HEK293T (cell line): ENCODE data around the gene CAPN13.

Experiments used
- HDGF ChIP-seq: fragments of 450-650 bp; IDR thresholded peaks from 2 replicates; pipeline ENCODE4 v1.6.1; 2017; ENCODE audit warnings: antibody characterized with exemption, borderline replicate concordance
- SP1 ChIP-seq: fragments of 450-650 bp; IDR thresholded peaks from 2 replicates; pipeline ENCODE4 v1.6.1; 2017
- TARDBP ChIP-seq: fragments of 450-650 bp; IDR thresholded peaks from 2 replicates; pipeline ENCODE4 v1.6.1; 2016

DNA sequence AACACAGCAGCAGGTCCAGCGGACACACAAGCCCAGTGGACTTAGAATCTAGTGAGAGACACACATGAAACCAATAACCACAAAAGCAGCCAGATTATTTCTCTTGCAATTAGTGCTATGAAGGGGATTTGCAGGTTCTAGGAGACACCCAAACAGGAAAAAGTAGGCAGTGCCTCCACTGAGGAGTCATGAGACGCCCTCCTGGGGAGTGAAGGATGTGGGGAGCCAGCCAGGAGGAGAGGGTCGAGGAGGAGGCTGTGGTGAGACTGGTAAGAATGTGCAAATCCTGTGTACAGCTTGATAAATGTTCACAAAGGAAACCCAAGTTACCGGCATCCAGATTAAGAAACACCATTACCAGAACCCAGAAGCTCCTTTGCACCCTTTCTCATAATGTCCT, 2.7 kb upstream of the CAPN13 start:
- no peak for TF ChIP-seq SP1
- no peak for TF ChIP-seq TARDBP
- TF ChIP-seq HDGF, result no peak
